CD14-positive monocyte (primary cell): ENCODE data around the gene CDC42BPG. TPM values are rescaled to one million over a fixed set of nuclear protein-coding genes. Genes with fewer than 3 reads are reported as not detected.

ENCODE experiments used
- DNase-seq, 3 donors: peaks; one replicate each; pipeline ENCODE4 v3.0.0-alpha.2; 2011 to 2022
- H2AFZ ChIP-seq: 2 replicates; pipeline ENCODE4 v1.6.0; 2012; ENCODE audit warnings: mild to moderate bottlenecking, low read depth, low read length, inconsistent platforms; ENCODE audit not compliant: insufficient read depth, poor library complexity, severe bottlenecking
- H3K27ac ChIP-seq, 2 donors: 1 replicate in 1 of 2; 2 replicates in 1 of 2; pipeline ENCODE4 v1.5.1; 2012 to 2013; ENCODE audit warnings: low read length in 2 of 2, control low read depth in 1 of 2, inconsistent platforms in 1 of 2, low read depth in 1 of 2, mild to moderate bottlenecking in 1 of 2
- H3K27me3 ChIP-seq, 2 donors: one replicate each; pipeline versions ENCODE4 v1.6.0 to v1.6.1; 2011 to 2013; ENCODE audit warnings: low read length in 2 of 2; ENCODE audit not compliant: control insufficient read depth in 2 of 2, insufficient read depth in 2 of 2
- H3K36me3 ChIP-seq, 2 donors: replicated peaks in 1 of 2; 1 replicate in 1 of 2; 2 replicates in 1 of 2; pipeline versions ENCODE4 v1.5.1 to v1.6.1; 2012 to 2013; ENCODE audit warnings: low read length in 2 of 2, control low read depth in 1 of 2, inconsistent platforms in 1 of 2, mild to moderate bottlenecking in 1 of 2; ENCODE audit not compliant: insufficient read depth in 2 of 2, control insufficient read depth in 1 of 2
- H3K4me1 ChIP-seq, 2 donors: 1 replicate in 1 of 2; 2 replicates in 1 of 2; pipeline versions ENCODE4 v1.5.1 to v1.6.1; 2012 to 2013; ENCODE audit warnings: low read length in 2 of 2, control low read depth in 1 of 2, inconsistent platforms in 1 of 2, mild to moderate bottlenecking in 1 of 2, moderate library complexity in 1 of 2; ENCODE audit not compliant: insufficient read depth in 2 of 2, control insufficient read depth in 1 of 2
- H3K4me2 ChIP-seq: replicated peaks from 2 replicates; pipeline ENCODE3; 2012; ENCODE audit warnings: low read length, moderate library complexity, mild to moderate bottlenecking; ENCODE audit not compliant: poor library complexity, severe bottlenecking; ENCODE audit errors: extremely low read depth
- H3K4me3 ChIP-seq, 3 experiments: fragments of 200-600 bp in 1 of 3; sonication (generic) in 1 of 3; replicated peaks in 1 of 3; 1 replicate in 2 of 3; 2 replicates in 1 of 3; pipeline ENCODE4 v1.5.1; 2011 to 2013; ENCODE audit warnings: low read length in 3 of 3, mild to moderate bottlenecking in 3 of 3, control low read depth in 2 of 3, low read depth in 2 of 3, inconsistent platforms in 1 of 3, moderate library complexity in 1 of 3
- H3K79me2 ChIP-seq: 2 replicates; pipeline ENCODE4 v1.6.0; 2012; ENCODE audit warnings: mild to moderate bottlenecking, control low read depth, inconsistent platforms, low read length, moderate library complexity; ENCODE audit not compliant: insufficient read depth
- H3K9ac ChIP-seq: 2 replicates; pipeline ENCODE4 v1.6.0; 2017; ENCODE audit warnings: low read length, mild to moderate bottlenecking; ENCODE audit not compliant: insufficient read depth, poor library complexity, severe bottlenecking
- H3K9me3 ChIP-seq, 2 donors: replicated peaks in 1 of 2; 1 replicate in 1 of 2; 2 replicates in 1 of 2; pipeline versions ENCODE4 v1.5.1 to v1.6.1; 2012 to 2013; ENCODE audit warnings: low read length in 2 of 2, control low read depth in 1 of 2; ENCODE audit not compliant: control insufficient read depth in 1 of 2, insufficient read depth in 1 of 2
- H4K20me1 ChIP-seq: 2 replicates; pipeline ENCODE4 v1.6.0; 2012; ENCODE audit warnings: mild to moderate bottlenecking, low read length, control low read depth, moderate library complexity; ENCODE audit not compliant: insufficient read depth
- H3K27ac Mint-ChIP-seq, 7 donors: one replicate each; pipeline ENCODE4 v1.8.0; 2020; ENCODE audit warnings: mild to moderate bottlenecking in 7 of 7, mixed read lengths in 7 of 7, moderate library complexity in 6 of 7, inconsistent platforms in 2 of 7
- H3K27me3 Mint-ChIP-seq, 3 donors: one replicate each; pipeline ENCODE4 v1.8.0; 2021 to 2022; ENCODE audit warnings: low read depth in 3 of 3, mild to moderate bottlenecking in 3 of 3, mixed read lengths in 3 of 3, moderate library complexity in 3 of 3, inconsistent platforms in 1 of 3
- H3K36me3 Mint-ChIP-seq, 2 donors: one replicate each; pipeline ENCODE4 v1.8.0; 2020; ENCODE audit warnings: mixed read lengths in 2 of 2, inconsistent platforms in 1 of 2, mild to moderate bottlenecking in 1 of 2
- H3K4me1 Mint-ChIP-seq: one replicate; pipeline ENCODE4 v1.8.0; 2020; ENCODE audit warnings: mild to moderate bottlenecking, mixed read lengths
- H3K4me3 Mint-ChIP-seq, 2 donors: one replicate each; pipeline ENCODE4 v1.8.0; 2020; ENCODE audit warnings: mild to moderate bottlenecking in 2 of 2, mixed read lengths in 2 of 2, moderate library complexity in 1 of 2
- H3K9me3 Mint-ChIP-seq, 7 donors: one replicate each; pipeline ENCODE4 v1.8.0; 2020 to 2022; ENCODE audit warnings: mixed read lengths in 7 of 7, mild to moderate bottlenecking in 6 of 7, moderate library complexity in 6 of 7, inconsistent platforms in 2 of 7
- WGBS: methylation state at CpG from one replicate; pipeline ENCODE4 v1.1.5; 2013; ENCODE audit warnings: missing lambda C conversion rate; ENCODE audit not compliant: insufficient coverage; 5-methylcytosine and 5-hydroxymethylcytosine counted together
- intact Hi-C, 2 donors: fragments of 100-400 bp; cut with micrococcal nuclease; formaldehyde crosslinking; loops; one replicate each; pipeline versions ENCODE4 v1.15.0 to v1.15.1; 2023
- polyA plus RNA-seq, 3 donors: library from polyadenylated mRNA; depleted of rRNA in 1 of 3; unstranded in 2 of 3; stranded (reverse) in 1 of 3; fragments of 300-500 nt in 2 of 3; fragments of >200 nt in 1 of 3; fragmentation: Illumina TruSeq in 2 of 3; gene quantifications; 1 replicate in 2 of 3; 2 replicates in 1 of 3; pipeline ENCODE4 v1.2.3, GENCODE V29; 2012 to 2021
- TF ChIP-seq, protein P1 (sequence below): fragments of 200-600 bp; IDR thresholded peaks from one replicate; pipeline ENCODE4 v1.8.0; 2022; ENCODE audit warnings: antibody characterized with exemption, mild to moderate bottlenecking

CDC42BPG gene
- polyA plus RNA-seq, 3 donors = 0.23 TPM; not detected in 2

DNA sequence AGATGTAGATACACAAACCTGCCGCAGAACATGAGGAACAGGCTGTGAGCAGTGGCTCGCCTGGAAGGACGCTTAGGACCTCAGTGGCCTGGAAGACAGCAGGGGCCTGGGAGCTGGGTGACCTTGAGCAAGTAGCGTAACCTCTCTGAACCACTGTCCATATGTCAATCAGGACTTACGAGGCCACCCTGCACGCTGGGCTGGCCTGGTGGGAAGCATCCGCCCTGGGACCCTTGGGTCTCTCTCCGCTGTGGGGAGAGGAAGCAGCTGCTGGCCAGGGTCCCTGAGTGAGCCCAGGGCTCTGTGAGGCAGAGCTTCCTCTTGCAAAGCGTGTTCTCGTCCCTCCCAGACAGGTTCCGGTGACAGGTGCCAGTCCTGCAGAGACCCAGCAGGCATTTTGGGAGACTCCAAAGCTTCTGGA, 48.0 kb upstream of the CDC42BPG start:
- H3K27ac ChIP-seq = no peak overlapping the region
- peaks cover 24 to 28% of the 10 kb centered on the region in 2 donors for H3K36me3 ChIP-seq
- TF ChIP-seq, protein P1, sequence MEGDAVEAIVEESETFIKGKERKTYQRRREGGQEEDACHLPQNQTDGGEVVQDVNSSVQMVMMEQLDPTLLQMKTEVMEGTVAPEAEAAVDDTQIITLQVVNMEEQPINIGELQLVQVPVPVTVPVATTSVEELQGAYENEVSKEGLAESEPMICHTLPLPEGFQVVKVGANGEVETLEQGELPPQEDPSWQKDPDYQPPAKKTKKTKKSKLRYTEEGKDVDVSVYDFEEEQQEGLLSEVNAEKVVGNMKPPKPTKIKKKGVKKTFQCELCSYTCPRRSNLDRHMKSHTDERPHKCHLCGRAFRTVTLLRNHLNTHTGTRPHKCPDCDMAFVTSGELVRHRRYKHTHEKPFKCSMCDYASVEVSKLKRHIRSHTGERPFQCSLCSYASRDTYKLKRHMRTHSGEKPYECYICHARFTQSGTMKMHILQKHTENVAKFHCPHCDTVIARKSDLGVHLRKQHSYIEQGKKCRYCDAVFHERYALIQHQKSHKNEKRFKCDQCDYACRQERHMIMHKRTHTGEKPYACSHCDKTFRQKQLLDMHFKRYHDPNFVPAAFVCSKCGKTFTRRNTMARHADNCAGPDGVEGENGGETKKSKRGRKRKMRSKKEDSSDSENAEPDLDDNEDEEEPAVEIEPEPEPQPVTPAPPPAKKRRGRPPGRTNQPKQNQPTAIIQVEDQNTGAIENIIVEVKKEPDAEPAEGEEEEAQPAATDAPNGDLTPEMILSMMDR = no peak
- no peak overlapping the region for H3K27ac Mint-ChIP-seq
- H3K79me2 ChIP-seq = no peaks in the 10 kb centered on the region
- no peaks in the 10 kb centered on the region for H3K9me3 Mint-ChIP-seq
- H3K4me1 Mint-ChIP-seq = peaks cover 19% of the 10 kb centered on the region
- H3K4me3 Mint-ChIP-seq = no peak overlapping the region
- H3K4me1 ChIP-seq = peaks cover 23 to 28% of the 10 kb centered on the region in 2 donors
- DNase-seq = no peak
- H3K27me3 Mint-ChIP-seq = peaks cover 4 to 6% (median 5%) of the 10 kb centered on the region in 3 donors
- no peak overlapping the region for H3K4me2 ChIP-seq
- intact Hi-C loops = no loop called here
- no peaks in the 10 kb centered on the region for H3K9me3 ChIP-seq
- H3K4me3 ChIP-seq = no peak overlapping the region
- H4K20me1 ChIP-seq = peaks cover 6% of the 10 kb centered on the region
- 76% methylated on average over 9 of the region's 11 CpGs for WGBS
- H3K9ac ChIP-seq = no peak overlapping the region
- no peak overlapping the region for H2AFZ ChIP-seq
- no peaks in the 10 kb centered on the region for H3K27me3 ChIP-seq
- peaks cover 22% of the 10 kb centered on the region in 2 donors for H3K36me3 Mint-ChIP-seq

- no peak overlapping the region for H3K27ac Mint-ChIP-seq
- Histone ChIP-seq H3K4me2 (no peak overlapping the region), H3K4me3 (no peak overlapping the region), H3K9ac (no peak overlapping the region), H3K27ac (no peak overlapping the region), H3K27me3 (no peaks in the 10 kb centered on the region), H3K9me3 (no peaks in the 10 kb centered on the region), H4K20me1 (peaks cover 6% of the 10 kb centered on the region), H3K36me3 (peaks cover 19 to 23% of the 10 kb centered on the region in 2 donors), H3K79me2 (no peaks in the 10 kb centered on the region), H2AFZ (no peak overlapping the region), H3K4me1 (peaks cover 28 to 34% of the 10 kb centered on the region in 2 donors)
- peaks cover 16% of the 10 kb centered on the region in 2 donors for H3K36me3 Mint-ChIP-seq
- intact Hi-C loops = no loop called here
- WGBS = 89% methylated on average over 4 of the region's 5 CpGs
- H3K27me3 Mint-ChIP-seq = peaks cover 4 to 7% (median 5%) of the 10 kb centered on the region in 3 donors
- no peaks in the 10 kb centered on the region for H3K9me3 Mint-ChIP-seq
- H3K4me3 Mint-ChIP-seq = no peak overlapping the region
- TF ChIP-seq, protein P1 = no peak
- DNase-seq = no peak
- H3K4me1 Mint-ChIP-seq = peaks cover 24% of the 10 kb centered on the region
Observed at GRCh38 chr11:64891880-64892279, 47.4 kb upstream of the CDC42BPG start.
